GM12892 (cell line): ENCODE data around the gene SLC6A3.

Experiments used
- POLR2AphosphoS5 ChIP-seq: IDR thresholded peaks from 2 replicates; pipeline ENCODE4 v1.6.1; 2011; ENCODE audit warnings: low read depth, low read length, control low read depth
- TAF1 ChIP-seq: IDR thresholded peaks from 2 replicates; pipeline ENCODE4 v1.6.1; 2011; ENCODE audit warnings: low read depth, mild to moderate bottlenecking, control low read depth, low read length, borderline replicate concordance

DNA sequence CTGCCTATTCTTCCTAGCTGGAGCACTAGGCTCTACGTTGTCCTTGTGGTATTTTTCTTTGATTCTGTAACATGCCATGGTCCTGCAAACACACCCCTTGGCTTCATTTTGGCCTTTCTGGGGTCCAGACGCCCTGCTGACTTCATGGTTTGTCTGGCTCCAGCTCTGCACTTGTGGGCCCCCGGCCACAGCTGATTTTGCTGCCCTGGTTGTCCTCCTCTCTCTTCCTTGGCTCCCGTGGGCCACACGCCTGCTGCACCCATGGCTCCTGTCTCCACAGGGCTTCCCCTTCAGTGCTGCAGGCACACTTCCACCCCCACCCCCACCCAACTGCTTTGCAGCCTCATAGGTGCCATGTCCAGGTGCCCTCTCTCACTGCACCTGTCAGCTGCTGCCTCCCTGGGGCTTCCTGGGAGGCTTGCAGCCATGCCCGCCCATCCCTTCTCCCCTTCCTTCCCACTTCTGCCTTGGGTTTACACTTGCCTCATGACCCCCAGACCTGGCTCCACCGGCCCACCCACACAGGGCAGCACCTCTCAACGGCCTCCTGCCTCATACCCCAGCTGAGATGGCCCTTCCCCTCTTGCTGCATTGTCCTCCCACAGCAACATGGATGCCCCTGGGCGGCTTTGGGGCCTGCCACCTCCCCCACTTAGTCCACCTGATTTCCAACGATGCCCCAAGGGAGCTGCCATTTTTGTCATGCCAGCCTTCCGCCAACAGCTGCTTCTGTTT is 25.6 kb downstream of the SLC6A3 start:
- TF ChIP-seq TAF1 (no peak), POLR2AphosphoS5 (no peak)
